ENCODE data around the gene GSK3A.
"Not testable (repeated sequence)": the region's sequence is repeated elsewhere in the genome, so short reads cannot be mapped to it uniquely, and the experiment has no call there.

The GSK3A gene

DNA sequence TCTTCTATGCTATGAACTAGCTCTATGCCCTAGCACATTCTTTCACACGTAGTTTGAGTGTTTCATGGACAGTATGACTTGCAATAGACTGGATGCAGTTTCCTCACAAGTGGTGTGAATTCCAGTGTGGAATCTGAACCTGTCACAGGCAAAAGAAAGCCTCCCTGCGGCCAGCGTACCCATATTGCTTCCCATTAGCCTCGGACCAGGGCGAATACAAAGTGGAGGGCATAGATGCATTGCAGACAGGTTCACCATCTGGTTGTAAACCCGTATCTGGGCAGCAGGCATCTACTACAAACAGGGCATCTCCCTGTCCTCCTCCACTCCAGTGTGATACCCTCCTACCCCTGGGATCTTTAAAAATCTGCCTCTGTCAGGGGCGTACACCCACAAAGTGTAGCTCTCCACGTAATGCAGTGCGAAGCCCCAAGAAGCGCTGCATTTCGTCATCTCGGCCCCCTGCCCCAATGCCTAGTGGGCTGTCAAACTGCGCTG, 25.3 kb upstream of the GSK3A start:
- FAIRE-seq = no peak

DNA sequence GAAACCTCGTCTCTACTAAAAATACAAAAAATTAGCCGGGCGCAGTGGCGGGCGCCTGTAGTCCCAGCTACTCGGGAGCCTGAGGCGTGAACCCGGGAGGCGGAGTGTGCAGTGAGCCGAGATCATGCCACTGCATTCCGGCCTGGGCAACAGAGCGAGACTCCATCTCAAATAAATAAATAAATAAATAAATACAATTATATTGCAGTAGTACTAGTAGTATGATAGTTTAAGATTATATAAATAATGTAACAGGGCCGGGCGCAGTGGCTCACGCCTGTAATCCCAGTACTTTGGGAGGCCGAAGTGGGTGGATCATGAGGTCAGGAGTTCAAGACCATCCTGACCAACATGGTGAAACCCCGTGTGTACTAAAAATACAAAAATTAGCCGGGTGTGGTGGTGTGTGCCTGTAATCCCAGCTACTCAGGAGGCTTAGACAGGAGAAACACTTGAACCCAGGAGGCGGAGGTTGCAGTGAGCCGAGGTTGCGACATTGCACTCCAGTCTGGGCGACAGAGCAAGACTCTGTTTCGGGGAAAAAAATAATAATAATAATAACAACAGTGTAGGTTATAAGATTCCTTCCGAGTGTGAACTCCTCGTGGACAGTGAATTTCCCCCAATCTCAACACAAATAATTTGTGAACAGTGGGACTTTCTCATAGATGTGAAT, 24.7 kb upstream of the GSK3A start:
- FAIRE-seq = not testable (repeated sequence)

DNA sequence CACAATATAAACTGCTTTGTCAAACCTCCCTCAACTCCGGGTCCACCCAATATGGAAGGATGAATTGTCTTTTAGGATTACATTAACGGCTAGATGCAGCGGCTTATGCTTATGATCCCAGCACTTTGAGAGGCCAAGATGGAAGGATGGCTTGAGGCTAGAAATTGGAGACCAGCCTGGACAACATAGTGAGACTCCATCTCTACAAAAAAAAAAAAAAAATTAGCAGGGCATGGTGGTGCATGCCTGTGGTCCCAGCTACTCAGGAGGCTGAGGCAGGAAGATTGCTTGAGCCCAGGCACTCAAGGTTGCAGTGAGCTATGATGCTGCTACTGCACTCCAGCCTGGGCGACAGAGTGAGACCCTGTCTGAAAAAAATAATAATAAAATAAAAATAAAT, 23.7 kb upstream of the GSK3A start:
- FAIRE-seq = not testable (repeated sequence)

DNA sequence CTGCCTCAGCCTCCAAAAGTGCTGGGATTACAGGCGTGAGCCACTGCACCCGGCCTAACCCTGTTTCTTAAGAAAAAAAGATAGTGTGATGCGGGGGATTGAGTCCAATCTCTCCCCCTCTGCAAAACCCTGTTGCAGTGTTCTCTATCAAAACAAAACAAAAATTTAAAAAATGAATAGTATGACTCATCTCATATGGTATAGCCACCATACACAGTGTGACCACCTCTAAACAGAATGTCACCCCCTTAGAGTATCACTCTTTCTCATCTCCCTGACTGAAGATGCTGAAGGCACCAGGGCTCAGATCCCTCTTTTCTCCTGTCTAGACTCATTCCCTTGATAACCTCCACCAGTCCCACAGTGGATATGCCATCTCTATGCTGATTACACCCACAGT, 19.4 kb upstream of the GSK3A start:
- FAIRE-seq = no peak

DNA sequence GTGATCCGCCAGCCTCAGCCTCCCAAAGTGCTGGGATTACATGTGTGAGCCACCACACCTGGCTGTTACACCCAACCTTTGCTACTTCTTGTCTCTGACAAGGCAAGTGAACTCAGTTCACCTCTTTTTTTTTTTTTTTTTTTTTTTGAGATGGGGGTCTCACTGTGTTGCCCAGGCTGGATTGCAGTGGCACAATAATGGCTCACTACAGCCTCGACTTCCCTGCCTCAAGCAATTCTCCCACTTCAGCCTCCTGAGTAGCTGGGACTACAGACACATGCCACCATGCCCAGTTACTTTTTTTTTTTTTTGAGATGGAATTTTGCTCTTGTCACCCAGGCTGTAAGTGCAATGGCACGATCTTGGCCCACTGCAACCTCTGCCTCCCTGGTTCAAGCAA, 15.4 kb upstream of the GSK3A start:
- FAIRE-seq = not testable (repeated sequence)

DNA sequence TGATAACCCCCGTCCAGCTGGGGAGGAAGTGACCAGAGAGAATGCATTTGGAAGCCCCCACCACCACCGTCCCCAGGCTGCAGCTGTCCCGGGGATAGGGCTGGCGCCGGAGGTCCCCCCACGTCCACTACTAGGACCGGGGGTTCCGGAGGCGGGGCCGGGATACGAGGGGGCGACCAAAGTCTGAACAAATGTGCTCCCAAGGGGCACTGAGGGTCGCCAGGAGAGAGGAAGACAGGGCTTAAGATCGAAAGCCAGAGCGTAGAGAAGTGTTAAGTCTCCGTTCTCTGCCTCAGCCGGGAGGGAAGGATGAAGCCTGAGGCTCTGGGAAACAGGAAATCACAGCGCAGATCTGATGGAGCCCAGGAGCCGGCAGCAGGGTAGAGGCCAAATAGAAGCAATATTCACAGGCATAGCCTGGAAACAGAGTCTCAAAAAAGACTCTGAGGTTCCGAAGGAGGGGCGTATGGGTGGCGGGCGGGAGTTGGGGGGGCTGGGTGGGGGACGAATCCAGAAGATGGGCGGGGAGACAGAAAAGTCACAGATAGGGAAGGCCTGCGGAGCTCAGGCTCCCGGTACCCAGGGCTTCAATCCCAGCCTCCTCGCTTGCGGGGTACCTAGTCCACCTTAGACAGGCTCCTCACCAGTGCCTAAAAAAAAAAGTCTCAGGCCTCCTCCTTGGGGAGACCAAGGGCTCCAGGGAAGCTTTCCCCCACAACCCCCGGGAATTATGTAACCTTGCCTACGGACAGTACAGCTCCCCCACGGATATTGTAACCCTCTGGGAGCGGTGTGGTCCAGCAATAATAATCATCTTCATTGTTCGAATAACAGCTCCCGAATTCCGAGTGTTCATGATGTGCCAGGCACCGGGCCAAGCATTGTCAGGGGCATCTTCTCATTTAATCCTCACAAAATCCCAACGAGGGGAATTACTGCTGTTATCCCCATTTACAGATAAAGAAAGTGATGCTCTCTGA, 13.7 kb upstream of the GSK3A start:
- no peak for FAIRE-seq

DNA sequence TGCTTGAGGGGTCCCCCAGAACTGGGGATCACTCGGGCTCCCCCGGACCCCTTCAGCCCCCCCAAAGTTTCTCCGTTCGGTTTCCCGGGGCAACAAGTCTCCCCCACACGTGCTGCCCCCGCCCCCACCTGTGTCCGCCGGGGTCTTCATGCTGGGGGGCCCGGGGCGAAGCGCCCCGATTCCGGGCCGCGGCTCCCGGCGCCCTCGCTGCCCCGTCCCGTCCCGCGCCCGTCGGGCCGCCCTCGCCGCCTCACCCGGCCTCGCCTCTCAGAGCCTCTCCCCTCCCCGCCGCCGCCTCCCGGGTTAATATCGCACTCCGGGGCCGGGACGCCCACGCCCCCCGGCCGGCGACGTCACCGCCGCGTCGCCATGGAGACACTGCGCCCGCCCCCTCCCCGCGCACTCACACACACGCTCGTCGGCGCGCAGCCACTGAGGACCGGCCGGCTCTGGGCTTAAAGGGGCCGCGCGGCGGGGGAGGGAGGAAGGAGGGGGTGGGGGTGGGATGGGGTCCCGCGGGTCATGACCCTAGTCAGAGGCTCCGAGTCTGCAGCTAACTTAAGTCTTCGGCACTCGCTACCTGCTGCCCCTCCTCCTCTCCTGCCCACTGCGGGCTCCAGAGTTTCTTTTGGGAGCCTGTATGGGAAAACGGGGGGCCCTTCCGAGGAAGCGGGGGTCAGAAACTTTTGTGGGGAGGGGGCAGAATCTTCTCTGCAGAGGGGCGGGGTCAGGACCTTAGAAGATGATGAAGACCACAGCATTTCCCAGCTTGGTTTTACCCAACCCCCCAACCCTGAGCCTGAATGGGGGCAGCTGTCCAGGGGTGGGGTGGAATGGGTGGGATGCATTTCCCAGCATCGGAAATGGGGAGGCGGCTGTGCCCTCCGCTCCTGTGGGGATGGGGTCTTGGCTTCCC, 12.7 kb upstream of the GSK3A start, which contains the start of gene ERF:
Gene ERF (minus strand): TSS at position 279 of the 916 bp plus-strand sequence. CDS start 129 bp downstream, at position 150.
- no peak for FAIRE-seq

DNA sequence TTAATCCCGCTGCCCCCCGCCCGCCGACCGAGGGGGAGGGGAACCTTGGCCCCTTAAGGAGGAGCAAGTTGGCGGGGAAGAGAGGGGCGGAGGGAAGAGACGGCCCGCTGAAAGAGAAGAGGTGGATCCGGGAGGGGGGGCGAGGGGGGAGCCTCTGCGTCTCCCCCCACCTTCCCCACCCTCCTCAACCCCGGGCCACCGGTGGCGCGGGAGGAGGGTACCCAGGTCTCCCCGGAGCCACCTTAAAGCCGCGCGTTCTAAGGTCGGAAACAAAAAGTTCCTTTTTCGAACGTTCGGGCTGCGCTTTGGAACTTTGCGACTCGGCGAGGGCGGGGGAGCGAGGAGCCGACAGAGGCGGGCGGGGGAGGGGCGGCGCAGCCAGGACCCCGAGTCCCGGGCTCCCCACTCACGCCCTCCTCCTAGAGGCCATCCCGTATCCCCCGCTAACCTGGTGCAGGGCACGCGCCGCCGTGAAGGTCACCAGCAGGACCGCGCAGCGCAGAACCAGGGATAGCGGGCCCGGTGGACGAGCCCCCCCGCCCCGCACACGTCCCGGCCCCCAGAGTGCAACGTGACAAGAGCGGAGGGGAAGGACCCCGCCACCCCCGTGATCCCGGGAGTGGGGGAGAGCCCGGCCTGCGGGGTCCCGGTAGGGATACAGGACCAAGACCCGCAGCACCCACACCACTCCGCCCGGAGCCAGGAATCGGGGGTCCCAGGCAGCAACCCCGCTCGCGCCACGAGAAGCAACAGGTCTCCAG, 11.9 kb upstream of the GSK3A start:
- no peak for FAIRE-seq

DNA sequence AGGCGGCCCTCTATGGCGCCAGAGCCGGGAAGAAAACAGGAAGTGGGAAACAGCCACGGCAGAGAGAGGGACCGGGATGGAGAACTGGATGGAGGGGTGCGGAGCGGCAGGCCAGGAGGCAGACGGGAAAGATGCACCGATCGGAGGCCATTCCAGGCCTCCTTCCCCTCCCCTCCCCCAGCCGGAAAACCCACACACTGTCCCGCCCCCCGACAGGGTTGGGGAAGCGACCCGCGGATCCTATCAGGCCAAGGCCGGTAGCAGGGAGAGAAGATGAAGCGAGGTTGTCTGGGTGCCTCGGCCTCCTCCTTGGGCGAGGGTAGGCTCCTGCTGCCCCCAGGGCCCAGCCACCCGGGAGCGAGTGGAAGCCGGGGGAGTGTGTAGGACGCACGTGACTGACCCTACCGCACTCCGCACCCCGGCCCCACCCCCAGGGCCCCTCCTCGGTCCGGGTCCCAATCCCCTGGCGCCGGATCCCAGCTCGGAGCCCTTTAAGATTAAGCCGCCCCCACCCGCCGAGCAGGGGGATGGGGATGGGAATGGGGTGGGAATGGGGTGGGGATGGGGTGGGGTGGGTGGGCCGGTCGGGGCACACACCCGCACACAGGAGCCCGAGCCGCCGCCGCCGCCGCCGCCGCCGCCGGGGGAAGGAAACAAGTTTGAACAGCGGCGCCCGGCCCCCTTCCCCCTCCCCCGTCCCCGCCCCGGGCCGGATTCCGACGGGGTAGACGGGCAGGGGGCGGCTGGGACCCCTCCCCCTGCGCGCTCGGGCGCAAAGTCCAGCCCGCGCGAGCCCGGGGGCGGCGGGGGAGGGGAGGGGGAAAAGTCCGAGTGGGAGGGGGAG, 11.1 kb upstream of the GSK3A start:
- no peak for FAIRE-seq

DNA sequence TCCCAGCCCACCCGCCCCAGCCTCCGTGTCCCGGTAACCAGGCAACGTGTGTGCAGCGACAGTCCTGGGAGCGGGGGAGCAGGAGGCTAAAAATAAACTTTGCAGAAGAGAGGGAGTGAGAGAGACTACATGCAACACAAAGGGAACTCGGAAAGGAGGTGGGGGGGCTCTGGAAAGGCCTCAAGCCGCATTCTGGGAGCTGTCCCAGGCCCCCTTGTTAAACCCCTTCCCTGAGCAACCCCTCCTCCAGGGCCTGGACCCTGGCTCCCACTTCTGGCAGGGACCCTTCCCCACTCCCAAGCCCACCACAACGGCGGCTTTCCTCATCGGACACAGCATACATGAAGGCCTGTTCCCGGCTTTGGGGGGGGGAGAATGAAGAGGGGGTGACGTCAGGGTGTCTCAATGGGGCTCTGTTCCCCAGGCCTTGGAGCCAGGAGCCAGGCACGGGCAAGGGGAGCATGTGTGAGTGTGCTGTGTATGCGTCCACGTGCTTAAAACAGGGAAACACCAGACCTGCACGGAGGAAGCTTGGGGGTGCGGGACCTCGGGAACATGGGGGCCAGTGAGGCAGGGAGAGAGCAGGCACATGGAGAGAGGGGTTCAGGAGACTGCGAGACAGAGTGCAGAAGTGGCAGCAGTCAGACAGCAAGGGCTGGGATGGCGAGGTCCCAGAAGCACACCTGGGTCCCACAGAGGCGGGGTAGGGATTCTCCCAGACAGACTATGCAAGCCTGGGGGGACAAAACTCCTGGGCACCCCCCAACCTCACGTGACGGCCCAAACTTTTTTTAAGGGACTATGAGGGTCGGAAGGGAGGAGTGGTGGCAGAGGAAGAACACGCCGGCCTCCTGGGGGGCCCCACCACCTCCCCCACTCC, 10.2 kb upstream of the GSK3A start:
- FAIRE-seq = no peak

DNA sequence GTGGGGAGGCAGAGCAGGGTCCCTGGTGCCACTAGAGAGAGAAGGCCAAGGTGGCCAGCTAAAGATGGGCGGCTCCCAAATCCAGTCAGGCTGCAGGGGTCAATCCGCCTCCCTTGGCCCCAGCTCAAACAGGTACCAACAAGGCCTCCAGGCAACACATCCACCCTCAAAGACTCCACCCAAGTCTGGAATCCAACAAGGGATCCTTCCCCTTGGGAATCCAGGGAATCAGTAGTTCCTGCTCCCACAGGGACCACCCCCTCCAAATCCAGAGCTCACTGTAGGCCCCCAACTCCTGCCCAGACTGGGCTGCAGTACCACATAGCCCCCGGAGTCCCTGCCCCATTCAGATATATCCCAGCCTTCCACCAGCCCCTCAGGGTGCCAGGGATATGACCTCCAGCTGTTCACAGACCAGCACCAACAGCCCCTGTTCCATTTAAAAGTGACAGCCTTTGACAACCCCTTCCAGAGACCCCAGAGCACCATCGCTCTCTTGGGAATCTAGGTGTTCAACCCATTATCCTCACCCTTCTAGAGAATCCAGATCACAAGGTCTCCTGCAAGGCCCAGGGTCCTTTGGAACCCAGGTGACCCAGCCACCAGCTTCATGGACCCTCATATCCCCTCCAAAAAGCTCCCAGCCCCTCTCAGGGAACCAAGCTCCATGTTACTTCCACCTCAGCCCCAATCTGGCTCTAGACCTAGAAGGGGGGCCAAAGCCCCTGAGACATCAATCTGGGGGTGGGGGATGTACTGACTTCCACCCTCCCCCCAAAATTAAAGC, 9.4 kb upstream of the GSK3A start:
- no peak for FAIRE-seq

DNA sequence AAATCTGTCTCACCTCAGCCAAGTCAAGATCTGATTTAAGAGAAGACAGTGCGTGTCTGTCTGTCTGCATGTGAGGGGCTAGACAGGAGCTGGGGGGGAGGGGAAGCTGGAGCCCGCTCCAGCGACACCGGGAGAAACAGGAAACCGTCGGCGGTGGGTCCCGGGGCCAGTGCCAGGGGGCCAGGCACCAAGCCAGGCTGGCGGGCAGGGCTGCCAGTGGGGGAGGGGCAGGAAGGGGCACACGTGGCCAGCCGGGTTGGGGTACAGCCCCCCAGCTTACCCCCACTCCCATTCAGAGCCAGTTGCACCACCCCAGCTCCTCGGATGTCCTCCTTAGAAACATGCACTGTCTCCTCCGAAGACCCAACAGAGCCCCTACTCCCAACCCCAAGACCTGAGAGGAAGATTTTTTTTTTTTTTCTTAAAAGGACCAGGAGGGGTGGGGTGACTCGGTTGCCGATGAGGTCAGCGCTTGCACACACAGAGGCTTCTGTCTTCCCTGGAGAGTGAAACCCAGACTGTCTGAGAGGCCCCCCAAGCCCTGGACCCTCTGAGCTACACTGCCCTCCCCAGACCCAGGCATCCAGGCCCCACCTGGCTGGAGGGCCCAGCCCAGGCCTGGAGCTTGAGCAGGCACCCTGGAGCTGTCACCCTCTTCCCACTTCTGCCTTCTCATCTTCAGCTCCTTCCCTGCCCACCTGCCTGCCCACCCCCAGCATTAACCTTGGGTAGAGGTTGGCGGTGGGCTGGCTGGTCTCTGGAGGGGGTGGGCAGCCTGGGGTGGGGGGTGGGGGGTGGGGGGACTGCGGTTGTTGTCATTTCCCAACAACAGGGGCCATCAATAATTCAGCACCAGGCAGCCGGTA, 8.5 kb upstream of the GSK3A start:
- FAIRE-seq = no peak

DNA sequence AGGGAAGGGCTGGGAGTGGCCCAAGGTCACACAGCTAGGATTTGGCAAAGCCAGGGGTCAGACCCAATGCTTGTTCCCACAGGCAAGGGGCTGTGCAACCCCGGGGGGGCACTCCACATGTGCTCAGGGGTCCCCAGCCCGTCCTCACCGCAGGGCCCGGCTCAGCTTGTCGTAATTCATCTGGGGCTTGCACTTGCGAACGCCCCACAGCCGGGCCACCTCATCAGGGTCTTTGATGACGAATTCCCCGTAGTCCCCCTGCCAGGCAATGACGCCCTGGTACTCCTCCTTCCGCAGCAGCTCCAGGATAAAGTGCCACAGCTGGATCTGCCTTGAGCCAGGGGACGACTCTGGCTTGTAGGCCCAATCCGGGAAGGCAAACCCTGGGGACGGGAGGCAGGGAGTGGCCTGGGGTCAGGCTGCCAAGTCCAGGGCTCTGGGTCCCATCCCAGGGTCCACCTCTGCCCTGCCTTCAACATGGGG, 7.8 kb upstream of the GSK3A start:
- no peak for FAIRE-seq

DNA sequence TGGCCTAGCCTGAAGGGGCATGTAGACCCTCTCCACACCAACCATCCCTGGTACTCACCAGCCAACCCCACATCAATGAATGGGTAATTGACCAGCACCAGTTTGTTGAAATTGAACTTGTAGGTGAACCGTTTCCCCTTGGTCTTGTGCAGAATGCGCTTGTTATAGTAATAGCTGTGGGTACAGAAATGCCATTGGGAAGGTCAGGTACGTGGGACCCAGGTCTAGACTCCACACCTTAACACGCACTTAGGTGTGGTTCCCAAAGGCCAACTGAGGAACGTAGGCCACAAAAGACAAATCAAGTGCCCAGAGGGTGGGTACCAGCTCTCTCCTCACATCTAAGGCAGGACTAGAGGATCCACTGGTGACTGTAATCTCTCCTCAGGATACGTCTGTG, 7.4 kb upstream of the GSK3A start:
- FAIRE-seq = no peak

DNA sequence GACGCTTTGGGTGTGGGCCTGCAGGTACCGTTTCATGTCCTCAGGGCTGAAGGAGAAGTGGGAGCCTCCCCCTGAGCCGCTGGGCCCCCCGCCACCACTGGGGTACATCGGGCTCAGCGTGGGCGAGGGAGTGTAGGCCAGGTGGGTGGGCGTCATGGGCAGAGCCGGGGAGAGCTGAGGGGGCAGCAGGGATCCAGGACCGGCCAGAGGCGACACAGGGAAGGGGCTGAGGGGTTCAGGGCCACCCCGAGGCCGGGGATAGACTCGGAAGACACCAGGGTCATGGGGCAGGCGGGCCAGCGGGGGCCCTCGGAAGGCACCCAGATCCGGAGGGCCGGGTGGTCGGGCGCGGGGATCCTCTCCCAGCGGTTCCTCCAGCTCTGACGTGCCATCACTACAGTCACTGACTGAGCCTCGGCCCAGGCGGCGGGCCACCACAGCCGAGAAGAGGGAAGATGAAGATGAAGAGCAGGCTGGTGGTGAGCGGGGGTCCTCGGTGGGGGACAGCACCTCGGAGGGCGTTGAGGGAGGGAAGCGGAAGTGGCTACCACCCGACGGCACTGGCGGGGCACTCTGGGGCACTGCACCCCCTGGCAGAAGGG, 6.8 kb upstream of the GSK3A start:
- FAIRE-seq = no peak

DNA sequence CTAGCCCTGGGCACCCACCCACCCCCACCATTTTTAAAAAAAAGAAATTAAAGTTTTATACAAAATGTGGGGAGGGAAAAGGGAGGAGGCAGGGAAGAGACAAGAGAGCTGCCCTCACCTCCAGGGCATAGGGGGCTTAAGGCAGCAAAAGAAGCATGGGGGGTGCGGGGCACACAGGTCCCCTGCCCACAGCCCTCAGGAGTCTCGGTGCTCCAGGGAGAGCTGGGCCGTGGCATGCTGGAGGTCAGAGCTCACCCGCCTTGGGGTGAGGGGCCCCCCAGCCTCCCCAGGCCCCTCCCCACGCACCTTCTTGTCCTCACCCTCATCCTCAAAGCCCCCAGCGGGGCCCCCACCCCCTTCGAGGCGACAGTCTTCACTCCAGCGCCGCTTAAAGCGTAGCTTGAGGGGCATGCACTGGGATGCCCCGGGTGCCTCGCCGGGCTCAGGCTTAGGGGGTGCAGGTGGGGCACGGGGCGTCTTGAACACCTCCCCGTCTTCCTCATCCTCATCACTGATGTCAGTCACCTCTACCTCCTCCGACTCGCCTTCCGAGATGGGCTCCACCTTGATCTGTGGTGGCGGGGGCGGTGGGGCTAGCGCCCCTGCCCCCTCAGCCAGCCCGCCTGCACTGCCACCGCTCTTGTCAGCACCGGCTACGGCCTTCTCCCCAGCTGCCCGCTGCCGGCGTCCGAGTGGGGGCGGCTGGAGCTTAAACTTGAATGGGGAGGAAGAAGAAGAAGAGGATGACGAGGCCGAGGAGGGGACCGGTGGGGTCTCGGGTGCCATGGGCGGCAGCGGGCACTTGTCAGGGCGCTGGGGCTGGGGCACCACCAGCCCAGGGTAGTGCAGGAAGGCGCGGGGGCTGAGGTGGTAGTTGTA, 6.1 kb upstream of the GSK3A start:
- no peak for FAIRE-seq
